ENCODE measurements around the gene CBX8. TPM values are rescaled to one million over a fixed set of nuclear protein-coding genes. Genes with fewer than 3 reads are reported as not detected.

Gene CBX8
- total and polyA plus RNA-seq, 2 of the 13 experiments (the other 11 are each of a cell fraction or from before 2014, with no cell fraction given): 0.34 to 12.6 TPM

DNA sequence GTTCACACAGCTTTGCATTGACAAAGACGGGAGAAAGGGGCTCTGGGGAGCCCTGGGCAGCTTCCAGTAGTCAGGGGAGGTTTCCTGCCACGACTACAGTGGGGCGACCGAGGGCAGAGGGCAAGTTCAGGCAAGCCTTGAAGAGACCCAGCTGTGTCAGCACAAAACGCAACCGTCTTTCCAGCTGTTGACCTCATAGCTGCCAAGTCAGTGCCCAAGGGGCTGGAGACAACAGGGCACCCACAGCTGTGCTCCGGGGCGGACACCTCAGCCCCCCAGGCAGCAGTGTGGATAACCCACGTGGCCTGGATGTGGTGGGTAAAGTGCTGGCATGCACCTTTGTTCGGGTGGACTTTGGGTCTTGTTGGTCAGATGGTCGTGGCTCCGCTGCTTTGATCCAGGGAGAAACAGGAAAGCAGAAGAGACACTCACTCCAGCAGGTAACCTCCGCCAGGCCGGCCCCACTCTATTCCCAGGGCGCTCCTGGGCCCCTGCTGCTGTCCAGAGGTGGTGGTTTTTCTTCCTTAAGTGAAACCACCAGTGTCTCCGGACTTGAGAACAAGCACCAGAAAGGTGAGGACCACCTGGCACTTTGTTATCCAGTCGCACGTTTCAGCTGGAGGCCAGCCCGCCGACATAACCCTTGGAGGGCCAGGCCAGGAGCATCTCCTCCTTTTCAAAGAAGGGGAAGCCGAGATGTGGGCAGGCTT lies 36.5 kb downstream of the CBX8 start (continued):
- TF ChIP-seq, protein P1, sequence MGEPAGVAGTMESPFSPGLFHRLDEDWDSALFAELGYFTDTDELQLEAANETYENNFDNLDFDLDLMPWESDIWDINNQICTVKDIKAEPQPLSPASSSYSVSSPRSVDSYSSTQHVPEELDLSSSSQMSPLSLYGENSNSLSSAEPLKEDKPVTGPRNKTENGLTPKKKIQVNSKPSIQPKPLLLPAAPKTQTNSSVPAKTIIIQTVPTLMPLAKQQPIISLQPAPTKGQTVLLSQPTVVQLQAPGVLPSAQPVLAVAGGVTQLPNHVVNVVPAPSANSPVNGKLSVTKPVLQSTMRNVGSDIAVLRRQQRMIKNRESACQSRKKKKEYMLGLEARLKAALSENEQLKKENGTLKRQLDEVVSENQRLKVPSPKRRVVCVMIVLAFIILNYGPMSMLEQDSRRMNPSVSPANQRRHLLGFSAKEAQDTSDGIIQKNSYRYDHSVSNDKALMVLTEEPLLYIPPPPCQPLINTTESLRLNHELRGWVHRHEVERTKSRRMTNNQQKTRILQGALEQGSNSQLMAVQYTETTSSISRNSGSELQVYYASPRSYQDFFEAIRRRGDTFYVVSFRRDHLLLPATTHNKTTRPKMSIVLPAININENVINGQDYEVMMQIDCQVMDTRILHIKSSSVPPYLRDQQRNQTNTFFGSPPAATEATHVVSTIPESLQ (CRISPR knock-in tag; conservative IDR thresholded peaks at IDR 0.05): no peak
- TF ChIP-seq YY1 (IDR thresholded peaks at IDR 0.05; ENCODE audit: insufficient read depth, insufficient replicate concordance, low read depth, low read length): peak; percentile 21
- no peak for TF ChIP-seq ZNF282 (IDR thresholded peaks at IDR 0.05; ENCODE audit: partially characterized antibody)
- no peak for TF ChIP-seq NFIB (CRISPR knock-in tag; IDR thresholded peaks at IDR 0.05; ENCODE audit: borderline replicate concordance)
- TF ChIP-seq HES4 (CRISPR knock-in tag; IDR thresholded peaks at IDR 0.05; ENCODE audit: borderline replicate concordance): peak; percentile 99
- TF ChIP-seq ZNF615 (CRISPR knock-in tag; IDR thresholded peaks at IDR 0.05; ENCODE audit: borderline replicate concordance): peak; percentile 93; the same call in 1 of the 2 replicates
- no peak for TF ChIP-seq NFE2 (CRISPR knock-in tag; IDR thresholded peaks at IDR 0.05)
- peak; percentile 52 to 88; a peak in 3 of 4 replicates for TF ChIP-seq POLR2A (IDR thresholded peaks at IDR 0.05; ENCODE audit: insufficient read depth in 1 of 2, low read depth in 2 of 2, low read length in 2 of 2)
- no peak for TF ChIP-seq ZFP62 (CRISPR knock-in tag; IDR thresholded peaks at IDR 0.05)
- TF ChIP-seq, protein P2, sequence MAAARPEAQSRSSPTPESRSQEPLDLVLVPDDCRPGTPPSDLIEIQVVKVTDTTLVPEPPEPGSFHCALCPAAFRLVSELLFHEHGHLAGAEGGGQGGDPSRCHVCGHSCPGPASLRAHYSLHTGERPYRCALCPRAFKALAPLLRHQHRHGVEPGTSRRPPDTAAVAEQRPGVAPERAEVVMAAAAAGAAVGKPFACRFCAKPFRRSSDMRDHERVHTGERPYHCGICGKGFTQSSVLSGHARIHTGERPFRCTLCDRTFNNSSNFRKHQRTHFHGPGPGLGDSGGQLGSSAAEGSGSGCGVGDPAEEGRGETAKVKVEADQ (CRISPR knock-in tag; IDR thresholded peaks at IDR 0.05; ENCODE audit: borderline replicate concordance): peak; percentile 99
- TF ChIP-seq, protein P3, sequence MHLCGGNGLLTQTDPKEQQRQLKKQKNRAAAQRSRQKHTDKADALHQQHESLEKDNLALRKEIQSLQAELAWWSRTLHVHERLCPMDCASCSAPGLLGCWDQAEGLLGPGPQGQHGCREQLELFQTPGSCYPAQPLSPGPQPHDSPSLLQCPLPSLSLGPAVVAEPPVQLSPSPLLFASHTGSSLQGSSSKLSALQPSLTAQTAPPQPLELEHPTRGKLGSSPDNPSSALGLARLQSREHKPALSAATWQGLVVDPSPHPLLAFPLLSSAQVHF (CRISPR knock-in tag; IDR thresholded peaks at IDR 0.05): peak; percentile 77; the same call in 1 of the 2 replicates
- TF ChIP-seq HMGA1 (CRISPR knock-in tag; conservative IDR thresholded peaks at IDR 0.05): no peak
- 0 out of 2 replicates have a peak, but pooled peaks have one; percentile 2 for TF ChIP-seq STAG1 (CRISPR knock-in tag; IDR thresholded peaks at IDR 0.05)
- TF ChIP-seq, protein P4, sequence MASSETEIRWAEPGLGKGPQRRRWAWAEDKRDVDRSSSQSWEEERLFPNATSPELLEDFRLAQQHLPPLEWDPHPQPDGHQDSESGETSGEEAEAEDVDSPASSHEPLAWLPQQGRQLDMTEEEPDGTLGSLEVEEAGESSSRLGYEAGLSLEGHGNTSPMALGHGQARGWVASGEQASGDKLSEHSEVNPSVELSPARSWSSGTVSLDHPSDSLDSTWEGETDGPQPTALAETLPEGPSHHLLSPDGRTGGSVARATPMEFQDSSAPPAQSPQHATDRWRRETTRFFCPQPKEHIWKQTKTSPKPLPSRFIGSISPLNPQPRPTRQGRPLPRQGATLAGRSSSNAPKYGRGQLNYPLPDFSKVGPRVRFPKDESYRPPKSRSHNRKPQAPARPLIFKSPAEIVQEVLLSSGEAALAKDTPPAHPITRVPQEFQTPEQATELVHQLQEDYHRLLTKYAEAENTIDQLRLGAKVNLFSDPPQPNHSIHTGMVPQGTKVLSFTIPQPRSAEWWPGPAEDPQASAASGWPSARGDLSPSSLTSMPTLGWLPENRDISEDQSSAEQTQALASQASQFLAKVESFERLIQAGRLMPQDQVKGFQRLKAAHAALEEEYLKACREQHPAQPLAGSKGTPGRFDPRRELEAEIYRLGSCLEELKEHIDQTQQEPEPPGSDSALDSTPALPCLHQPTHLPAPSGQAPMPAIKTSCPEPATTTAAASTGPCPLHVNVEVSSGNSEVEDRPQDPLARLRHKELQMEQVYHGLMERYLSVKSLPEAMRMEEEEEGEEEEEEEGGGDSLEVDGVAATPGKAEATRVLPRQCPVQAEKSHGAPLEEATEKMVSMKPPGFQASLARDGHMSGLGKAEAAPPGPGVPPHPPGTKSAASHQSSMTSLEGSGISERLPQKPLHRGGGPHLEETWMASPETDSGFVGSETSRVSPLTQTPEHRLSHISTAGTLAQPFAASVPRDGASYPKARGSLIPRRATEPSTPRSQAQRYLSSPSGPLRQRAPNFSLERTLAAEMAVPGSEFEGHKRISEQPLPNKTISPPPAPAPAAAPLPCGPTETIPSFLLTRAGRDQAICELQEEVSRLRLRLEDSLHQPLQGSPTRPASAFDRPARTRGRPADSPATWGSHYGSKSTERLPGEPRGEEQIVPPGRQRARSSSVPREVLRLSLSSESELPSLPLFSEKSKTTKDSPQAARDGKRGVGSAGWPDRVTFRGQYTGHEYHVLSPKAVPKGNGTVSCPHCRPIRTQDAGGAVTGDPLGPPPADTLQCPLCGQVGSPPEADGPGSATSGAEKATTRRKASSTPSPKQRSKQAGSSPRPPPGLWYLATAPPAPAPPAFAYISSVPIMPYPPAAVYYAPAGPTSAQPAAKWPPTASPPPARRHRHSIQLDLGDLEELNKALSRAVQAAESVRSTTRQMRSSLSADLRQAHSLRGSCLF (CRISPR knock-in tag; IDR thresholded peaks at IDR 0.05; ENCODE audit: borderline replicate concordance): no peak
- TF ChIP-seq MIER2 (CRISPR knock-in tag; IDR thresholded peaks at IDR 0.05): 0 out of 2 replicates have a peak, but pooled peaks have one; percentile 50
- peak; percentile 96 for TF ChIP-seq MED1 (CRISPR knock-in tag; IDR thresholded peaks at IDR 0.05)
- peak; percentile 86; the same call in 1 of the 2 replicates for TF ChIP-seq FOXC1 (CRISPR knock-in tag; IDR thresholded peaks at IDR 0.05; ENCODE audit: borderline replicate concordance)
- peak; percentile 92 for TF ChIP-seq ZNF543 (CRISPR knock-in tag; IDR thresholded peaks at IDR 0.05)
- TF ChIP-seq BCL6 (CRISPR knock-in tag; IDR thresholded peaks at IDR 0.05): peak; percentile 60

Measured in HepG2 (cell line).